NT2/D1 (cell line): Measurements from ENCODE around the gene FAM107B.

Source experiments
- SUZ12 ChIP-seq: IDR thresholded peaks from 2 replicates; pipeline ENCODE4 v1.6.1; 2011; ENCODE audit not compliant: insufficient read length, insufficient read depth; ENCODE audit errors: extremely low read depth
- YY1 ChIP-seq: IDR thresholded peaks from 2 replicates; pipeline ENCODE4 v1.6.1; 2011; ENCODE audit not compliant: insufficient read length, insufficient read depth
- ZNF274 ChIP-seq: IDR thresholded peaks from 2 replicates; pipeline ENCODE4 v1.6.1; 2011; ENCODE audit warnings: mild to moderate bottlenecking, low read depth, low read length

- TF ChIP-seq ZNF274, result no peak
- no peak for TF ChIP-seq YY1
- no peak for TF ChIP-seq SUZ12
Measured at GRCh38 chr10:14563359-14563940, 211.2 kb downstream of the FAM107B start.
